ENCODE measurements around the gene BAAT. TPM values are rescaled to one million over a fixed set of nuclear protein-coding genes. Genes with fewer than 3 reads are reported as not detected.

BAAT gene
- total RNA-seq, 1 donor from 2014 or later: not detected

GRCh38 chr9:101417977-101418376 is 33.2 kb upstream of the BAAT start:
- no peak overlapping the region for H3K4me3 ChIP-seq (ENCODE audit: low read depth, low read length)
- no peaks in the 10 kb centered on the region for H3K27me3 ChIP-seq (ENCODE audit: control insufficient read depth, insufficient read depth, low read length)
- no peak for DNase-seq (ENCODE audit: low read depth)
- TF ChIP-seq CTCF (IDR thresholded peaks at IDR 0.05; ENCODE audit: insufficient read depth, low read length, poor library complexity, severe bottlenecking): no peak
- no peaks in the 10 kb centered on the region for H3K36me3 ChIP-seq (ENCODE audit: control insufficient read depth, insufficient read depth, low read length)

- no peak for DNase-seq (ENCODE audit: low read depth)
- H3K4me3 ChIP-seq (ENCODE audit: low read depth, low read length): no peak overlapping the region
- no peak for TF ChIP-seq CTCF (IDR thresholded peaks at IDR 0.05; ENCODE audit: insufficient read depth, low read length, poor library complexity, severe bottlenecking)
- H3K27me3 ChIP-seq (ENCODE audit: control insufficient read depth, insufficient read depth, low read length): no peaks in the 10 kb centered on the region
- H3K36me3 ChIP-seq (ENCODE audit: control insufficient read depth, insufficient read depth, low read length): no peaks in the 10 kb centered on the region
Measured at GRCh38 chr9:101417389-101417788, 32.6 kb upstream of the BAAT start.

- DNase-seq (ENCODE audit: low read depth): no peak
- Histone ChIP-seq H3K4me3 (ENCODE audit: low read depth, low read length) (no peak overlapping the region), H3K36me3 (ENCODE audit: control insufficient read depth, insufficient read depth, low read length) (no peaks in the 10 kb centered on the region), H3K27me3 (ENCODE audit: control insufficient read depth, insufficient read depth, low read length) (no peaks in the 10 kb centered on the region)
- no peak for TF ChIP-seq CTCF (IDR thresholded peaks at IDR 0.05; ENCODE audit: insufficient read depth, low read length, poor library complexity, severe bottlenecking)
Measured at GRCh38 chr9:101415578-101415977, 30.8 kb upstream of the BAAT start.

GRCh38 chr9:101414839-101415238 is 30.0 kb upstream of the BAAT start:
- Histone ChIP-seq H3K27me3 (ENCODE audit: control insufficient read depth, insufficient read depth, low read length) (no peaks in the 10 kb centered on the region), H3K4me3 (ENCODE audit: low read depth, low read length) (no peak overlapping the region), H3K36me3 (ENCODE audit: control insufficient read depth, insufficient read depth, low read length) (no peaks in the 10 kb centered on the region)
- no peak for DNase-seq (ENCODE audit: low read depth)
- no peak for TF ChIP-seq CTCF (IDR thresholded peaks at IDR 0.05; ENCODE audit: insufficient read depth, low read length, poor library complexity, severe bottlenecking)

GRCh38 chr9:101409079-101409477 is 24.3 kb upstream of the BAAT start:
- no peak overlapping the region for H3K4me3 ChIP-seq (ENCODE audit: low read depth, low read length)
- peaks cover 7% of the 10 kb centered on the region for H3K36me3 ChIP-seq (ENCODE audit: control insufficient read depth, insufficient read depth, low read length)
- no peak for DNase-seq (ENCODE audit: low read depth)
- H3K27me3 ChIP-seq (ENCODE audit: control insufficient read depth, insufficient read depth, low read length): no peaks in the 10 kb centered on the region
- TF ChIP-seq CTCF (IDR thresholded peaks at IDR 0.05; ENCODE audit: insufficient read depth, low read length, poor library complexity, severe bottlenecking): no peak

GRCh38 chr9:101408374-101409078 is 23.7 kb upstream of the BAAT start:
- H3K4me3 ChIP-seq (ENCODE audit: low read depth, low read length): no peak overlapping the region
- H3K27me3 ChIP-seq (ENCODE audit: control insufficient read depth, insufficient read depth, low read length): no peaks in the 10 kb centered on the region
- no peak for TF ChIP-seq CTCF (IDR thresholded peaks at IDR 0.05; ENCODE audit: insufficient read depth, low read length, poor library complexity, severe bottlenecking)
- H3K36me3 ChIP-seq (ENCODE audit: control insufficient read depth, insufficient read depth, low read length): peaks cover 10% of the 10 kb centered on the region
- DNase-seq (ENCODE audit: low read depth): no peak
